Skin epidermis (tissue), 12 donors: Measurements from ENCODE around the gene CATSPERZ.
A peak's percentile ranks its signal among the peaks of the same experiment; 100 is the strongest.

Source experiments
- H3K27ac ChIP-seq, 21 experiments: fragments of 200-600 bp; sonication (generic) in 11 of 21; one replicate each; pipeline ENCODE4 v1.5.0; 2020; ENCODE audit warnings: mild to moderate bottlenecking in 3 of 21, inconsistent platforms in 2 of 21, moderate library complexity in 2 of 21
- H3K4me3 ChIP-seq, 7 experiments: fragments of 200-600 bp; sonication (generic) in 2 of 7; one replicate each; pipeline ENCODE4 v1.5.0; 2020; ENCODE audit warnings: inconsistent platforms in 2 of 7, mild to moderate bottlenecking in 2 of 7, moderate library complexity in 1 of 7

CATSPERZ gene

DNA sequence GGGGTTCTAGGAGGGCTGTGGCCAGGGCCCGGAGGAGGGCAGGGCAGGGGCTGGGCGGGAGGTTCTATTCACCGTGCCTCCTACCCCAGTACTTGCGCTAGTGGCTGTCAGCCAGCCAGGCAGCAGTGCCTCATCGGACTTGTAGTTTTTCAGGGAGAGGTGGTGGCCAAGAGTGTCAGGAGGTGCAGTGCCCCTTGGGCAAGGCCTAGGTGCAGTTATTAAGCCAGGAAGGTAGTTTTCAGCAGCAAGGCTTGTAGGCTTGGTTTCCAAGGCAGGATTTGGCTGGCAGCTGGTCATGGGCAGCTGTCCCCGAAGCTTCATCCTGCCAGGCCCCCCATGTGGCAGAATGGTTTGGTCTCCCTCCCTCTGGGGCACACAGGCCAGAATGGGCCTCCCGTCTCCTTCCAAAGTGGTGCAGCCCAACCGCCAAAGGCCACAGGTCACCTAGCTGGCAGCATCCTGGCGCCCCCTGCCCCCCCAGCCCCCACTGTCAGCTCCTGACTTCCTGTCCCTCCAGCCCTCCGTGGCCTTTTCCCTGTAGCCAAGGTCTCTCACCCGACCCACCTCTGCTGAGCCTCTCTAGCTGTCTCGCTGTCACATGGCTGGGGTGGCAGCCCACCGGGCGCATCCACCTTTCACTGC lies 48.3 kb downstream of the CATSPERZ start:
- H3K27ac ChIP-seq = peak overlapping the region in 5 of 21 experiments; percentile 16 to 51 (median 31)
- H3K4me3 ChIP-seq = no peak overlapping the region

DNA sequence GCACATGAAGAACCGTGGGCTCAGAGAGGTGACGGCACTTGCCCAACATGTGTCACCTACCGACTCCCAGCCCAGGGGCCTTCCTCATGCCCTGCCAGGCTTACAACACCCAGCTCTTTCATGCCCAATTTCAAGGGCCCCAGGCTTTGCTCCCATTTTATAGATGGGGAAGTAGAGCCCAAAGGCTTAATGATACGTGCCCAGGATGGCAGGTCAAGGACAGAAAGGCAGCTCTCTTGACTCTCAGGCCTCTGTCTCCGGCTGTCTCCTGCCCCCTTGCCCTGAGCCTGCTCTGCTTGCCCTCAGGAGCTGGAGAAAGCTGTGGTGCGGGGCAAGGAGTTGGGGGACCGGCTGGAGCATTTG lies 48.8 kb downstream of the CATSPERZ start:
- H3K4me3 ChIP-seq = no peak overlapping the region
- no peak overlapping the region for H3K27ac ChIP-seq

DNA sequence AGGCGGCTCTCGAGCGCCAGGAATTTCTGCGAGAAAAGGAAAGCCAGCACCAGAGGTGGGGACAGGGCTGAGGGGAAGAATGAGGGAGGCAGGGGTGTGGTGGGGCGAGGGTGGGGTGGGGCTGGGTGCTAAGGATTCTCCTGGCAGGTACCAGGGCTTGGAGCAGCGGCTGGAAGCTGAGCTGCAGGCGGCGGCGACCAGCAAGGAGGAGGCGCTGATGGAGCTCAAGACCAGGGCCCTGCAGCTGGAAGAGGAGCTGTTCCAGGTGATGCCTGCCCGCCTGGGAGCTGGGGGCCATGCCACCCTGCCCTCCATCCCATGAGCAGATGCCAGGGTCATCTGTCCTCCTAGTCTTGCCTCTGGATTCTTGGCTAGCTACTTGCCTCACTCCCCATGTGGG lies 49.2 kb downstream of the CATSPERZ start:
- Histone ChIP-seq H3K27ac (no peak overlapping the region), H3K4me3 (no peak overlapping the region)

GRCh38 chr11:64351136-64351631 lies 51.0 kb downstream of the CATSPERZ start:
- no peak overlapping the region for H3K27ac ChIP-seq
- no peak overlapping the region for H3K4me3 ChIP-seq

DNA sequence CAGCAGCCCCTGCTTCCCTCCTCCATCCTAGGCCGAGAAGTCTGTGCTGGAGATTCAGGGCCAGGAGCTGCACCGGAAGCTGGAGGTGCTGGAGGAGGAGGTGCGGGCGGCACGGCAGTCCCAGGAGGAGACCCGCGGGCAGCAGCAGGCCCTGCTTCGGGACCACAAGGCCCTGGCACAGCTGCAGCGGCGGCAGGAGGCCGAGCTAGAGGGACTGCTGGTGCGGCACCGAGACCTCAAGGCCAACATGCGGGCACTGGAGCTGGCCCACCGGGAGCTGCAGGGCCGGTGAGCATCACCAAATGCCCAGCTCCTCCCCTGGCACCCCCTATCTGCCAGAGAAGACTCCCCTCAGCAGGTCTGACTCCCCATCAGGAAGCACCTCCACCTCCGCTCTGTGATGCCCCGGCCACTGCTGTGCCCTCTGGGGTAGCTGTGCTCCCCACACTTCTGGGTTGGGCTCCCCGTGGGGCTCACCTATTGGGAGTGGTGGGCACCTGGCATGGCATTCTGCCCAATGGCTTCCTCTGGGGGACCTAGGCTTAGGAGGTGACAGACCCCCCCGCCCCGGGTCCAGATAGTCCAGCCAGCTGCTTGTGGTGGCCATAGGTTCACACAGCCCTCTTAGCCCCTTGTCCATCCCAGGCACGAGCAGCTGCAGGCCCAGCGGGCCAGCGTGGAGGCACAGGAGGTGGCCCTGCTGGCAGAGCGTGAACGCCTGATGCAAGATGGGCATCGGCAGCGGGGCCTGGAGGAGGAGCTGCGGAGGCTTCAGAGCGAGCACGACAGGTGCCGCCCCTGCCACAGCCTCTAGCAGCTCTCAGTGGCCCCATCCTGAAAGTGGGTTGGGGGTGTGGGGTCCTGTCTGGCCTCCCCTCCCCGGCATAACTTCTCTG lies 52.2 kb downstream of the CATSPERZ start:
- Histone ChIP-seq H3K27ac (no peak overlapping the region), H3K4me3 (no peak overlapping the region)

DNA sequence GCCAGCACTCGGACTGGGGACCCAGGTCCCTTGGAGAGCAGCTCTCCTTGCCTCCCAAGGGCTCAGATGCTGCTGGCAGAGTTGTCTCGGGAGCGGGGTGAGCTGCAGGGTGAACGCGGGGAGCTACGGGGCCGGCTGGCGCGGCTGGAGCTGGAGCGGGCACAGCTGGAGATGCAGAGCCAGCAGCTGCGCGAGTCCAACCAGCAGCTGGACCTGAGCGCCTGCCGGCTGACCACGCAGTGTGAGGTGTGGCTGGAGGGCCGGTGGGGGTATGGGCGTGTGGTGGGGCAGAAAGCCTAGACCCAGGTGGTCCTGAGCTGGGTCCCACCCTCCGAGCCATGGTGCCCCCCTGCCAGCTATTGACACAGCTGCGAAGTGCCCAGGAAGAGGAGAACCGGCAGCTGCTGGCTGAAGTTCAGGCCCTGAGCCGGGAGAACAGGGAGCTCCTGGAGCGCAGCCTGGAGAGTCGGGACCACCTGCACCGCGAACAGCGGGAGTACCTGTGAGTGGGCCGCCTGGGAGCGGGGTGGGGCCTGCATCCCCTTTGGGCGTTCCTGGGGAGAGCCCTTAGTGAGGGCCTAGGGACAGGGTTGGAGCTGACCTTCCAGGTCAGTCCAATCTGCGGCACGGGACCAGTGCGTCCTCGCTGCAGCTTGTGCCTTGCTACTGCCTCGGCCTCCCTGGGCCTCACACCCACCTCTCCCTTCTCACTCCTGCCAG lies 53.0 kb downstream of the CATSPERZ start:
- no peak overlapping the region for H3K4me3 ChIP-seq

GRCh38 chr11:64353715-64354506 lies 53.8 kb downstream of the CATSPERZ start:
- no peak overlapping the region for H3K4me3 ChIP-seq

More for the DNA sequence above, 53.0 kb downstream of the CATSPERZ start:
- no peak overlapping the region for H3K27ac ChIP-seq

More at GRCh38 chr11:64353715-64354506, 53.8 kb downstream of the CATSPERZ start:
- H3K27ac ChIP-seq = no peak overlapping the region
